Measurements from ENCODE around the gene IGF1R.
"Not testable (repeated sequence)": the region's sequence is repeated elsewhere in the genome, so short reads cannot be mapped to it uniquely, and the experiment has no call there.

DNA sequence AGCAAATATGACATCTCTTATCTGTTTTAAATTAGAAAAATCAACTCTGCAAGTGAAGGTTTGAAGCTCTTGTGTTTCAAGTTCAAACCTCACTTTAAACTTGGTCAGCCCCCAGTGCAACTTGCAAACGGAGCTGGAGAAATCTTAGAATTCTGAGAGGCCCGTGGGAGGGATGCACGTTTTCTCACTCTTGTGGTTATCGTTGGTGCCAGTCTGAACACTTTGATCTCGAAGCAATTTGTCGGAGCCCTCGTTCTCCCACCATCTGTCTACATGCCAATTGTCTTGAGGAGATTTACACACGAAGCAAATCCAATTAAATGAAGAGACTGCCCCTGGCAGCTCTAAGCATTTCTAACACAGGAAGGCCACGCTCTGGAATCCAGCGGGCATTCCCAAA lies 355.0 kb downstream of the IGF1R start:
- TF ChIP-seq, protein P1, sequence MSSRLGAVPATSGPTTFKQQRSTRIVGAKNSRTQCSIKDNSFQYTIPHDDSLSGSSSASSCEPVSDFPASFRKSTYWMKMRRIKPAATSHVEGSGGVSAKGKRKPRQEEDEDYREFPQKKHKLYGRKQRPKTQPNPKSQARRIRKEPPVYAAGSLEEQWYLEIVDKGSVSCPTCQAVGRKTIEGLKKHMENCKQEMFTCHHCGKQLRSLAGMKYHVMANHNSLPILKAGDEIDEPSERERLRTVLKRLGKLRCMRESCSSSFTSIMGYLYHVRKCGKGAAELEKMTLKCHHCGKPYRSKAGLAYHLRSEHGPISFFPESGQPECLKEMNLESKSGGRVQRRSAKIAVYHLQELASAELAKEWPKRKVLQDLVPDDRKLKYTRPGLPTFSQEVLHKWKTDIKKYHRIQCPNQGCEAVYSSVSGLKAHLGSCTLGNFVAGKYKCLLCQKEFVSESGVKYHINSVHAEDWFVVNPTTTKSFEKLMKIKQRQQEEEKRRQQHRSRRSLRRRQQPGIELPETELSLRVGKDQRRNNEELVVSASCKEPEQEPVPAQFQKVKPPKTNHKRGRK (CRISPR knock-in tag; IDR thresholded peaks at IDR 0.05; ENCODE audit: borderline replicate concordance), result not testable (repeated sequence)
- TF ChIP-seq, protein P2, sequence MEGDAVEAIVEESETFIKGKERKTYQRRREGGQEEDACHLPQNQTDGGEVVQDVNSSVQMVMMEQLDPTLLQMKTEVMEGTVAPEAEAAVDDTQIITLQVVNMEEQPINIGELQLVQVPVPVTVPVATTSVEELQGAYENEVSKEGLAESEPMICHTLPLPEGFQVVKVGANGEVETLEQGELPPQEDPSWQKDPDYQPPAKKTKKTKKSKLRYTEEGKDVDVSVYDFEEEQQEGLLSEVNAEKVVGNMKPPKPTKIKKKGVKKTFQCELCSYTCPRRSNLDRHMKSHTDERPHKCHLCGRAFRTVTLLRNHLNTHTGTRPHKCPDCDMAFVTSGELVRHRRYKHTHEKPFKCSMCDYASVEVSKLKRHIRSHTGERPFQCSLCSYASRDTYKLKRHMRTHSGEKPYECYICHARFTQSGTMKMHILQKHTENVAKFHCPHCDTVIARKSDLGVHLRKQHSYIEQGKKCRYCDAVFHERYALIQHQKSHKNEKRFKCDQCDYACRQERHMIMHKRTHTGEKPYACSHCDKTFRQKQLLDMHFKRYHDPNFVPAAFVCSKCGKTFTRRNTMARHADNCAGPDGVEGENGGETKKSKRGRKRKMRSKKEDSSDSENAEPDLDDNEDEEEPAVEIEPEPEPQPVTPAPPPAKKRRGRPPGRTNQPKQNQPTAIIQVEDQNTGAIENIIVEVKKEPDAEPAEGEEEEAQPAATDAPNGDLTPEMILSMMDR (IDR thresholded peaks at IDR 0.05), result not testable (repeated sequence)
- TF ChIP-seq, protein P3, sequence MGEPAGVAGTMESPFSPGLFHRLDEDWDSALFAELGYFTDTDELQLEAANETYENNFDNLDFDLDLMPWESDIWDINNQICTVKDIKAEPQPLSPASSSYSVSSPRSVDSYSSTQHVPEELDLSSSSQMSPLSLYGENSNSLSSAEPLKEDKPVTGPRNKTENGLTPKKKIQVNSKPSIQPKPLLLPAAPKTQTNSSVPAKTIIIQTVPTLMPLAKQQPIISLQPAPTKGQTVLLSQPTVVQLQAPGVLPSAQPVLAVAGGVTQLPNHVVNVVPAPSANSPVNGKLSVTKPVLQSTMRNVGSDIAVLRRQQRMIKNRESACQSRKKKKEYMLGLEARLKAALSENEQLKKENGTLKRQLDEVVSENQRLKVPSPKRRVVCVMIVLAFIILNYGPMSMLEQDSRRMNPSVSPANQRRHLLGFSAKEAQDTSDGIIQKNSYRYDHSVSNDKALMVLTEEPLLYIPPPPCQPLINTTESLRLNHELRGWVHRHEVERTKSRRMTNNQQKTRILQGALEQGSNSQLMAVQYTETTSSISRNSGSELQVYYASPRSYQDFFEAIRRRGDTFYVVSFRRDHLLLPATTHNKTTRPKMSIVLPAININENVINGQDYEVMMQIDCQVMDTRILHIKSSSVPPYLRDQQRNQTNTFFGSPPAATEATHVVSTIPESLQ (CRISPR knock-in tag; IDR thresholded peaks at IDR 0.05), result not testable (repeated sequence)
- TF ChIP-seq, protein P4, sequence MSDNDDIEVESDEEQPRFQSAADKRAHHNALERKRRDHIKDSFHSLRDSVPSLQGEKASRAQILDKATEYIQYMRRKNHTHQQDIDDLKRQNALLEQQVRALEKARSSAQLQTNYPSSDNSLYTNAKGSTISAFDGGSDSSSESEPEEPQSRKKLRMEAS (CRISPR knock-in tag; IDR thresholded peaks at IDR 0.05), result not testable (repeated sequence)
- TF ChIP-seq E2F1 (CRISPR knock-in tag; IDR thresholded peaks at IDR 0.05); CBFB (CRISPR knock-in tag; IDR thresholded peaks at IDR 0.05; ENCODE audit: low read depth); NR1H2 (CRISPR knock-in tag; IDR thresholded peaks at IDR 0.05): not testable (repeated sequence)

All from WTC11 (cell line).